SH-SY5Y (cell line): ENCODE results near the gene UBE2J2.

Source experiments
- GATA2 ChIP-seq: IDR thresholded peaks from 2 replicates; pipeline ENCODE4 v1.6.1; 2011; ENCODE audit warnings: mild to moderate bottlenecking, low read depth, low read length
- GATA3 ChIP-seq: IDR thresholded peaks from 2 replicates; pipeline ENCODE4 v1.6.1; 2011; ENCODE audit warnings: low read depth, mild to moderate bottlenecking, low read length, moderate library complexity

Gene UBE2J2

DNA sequence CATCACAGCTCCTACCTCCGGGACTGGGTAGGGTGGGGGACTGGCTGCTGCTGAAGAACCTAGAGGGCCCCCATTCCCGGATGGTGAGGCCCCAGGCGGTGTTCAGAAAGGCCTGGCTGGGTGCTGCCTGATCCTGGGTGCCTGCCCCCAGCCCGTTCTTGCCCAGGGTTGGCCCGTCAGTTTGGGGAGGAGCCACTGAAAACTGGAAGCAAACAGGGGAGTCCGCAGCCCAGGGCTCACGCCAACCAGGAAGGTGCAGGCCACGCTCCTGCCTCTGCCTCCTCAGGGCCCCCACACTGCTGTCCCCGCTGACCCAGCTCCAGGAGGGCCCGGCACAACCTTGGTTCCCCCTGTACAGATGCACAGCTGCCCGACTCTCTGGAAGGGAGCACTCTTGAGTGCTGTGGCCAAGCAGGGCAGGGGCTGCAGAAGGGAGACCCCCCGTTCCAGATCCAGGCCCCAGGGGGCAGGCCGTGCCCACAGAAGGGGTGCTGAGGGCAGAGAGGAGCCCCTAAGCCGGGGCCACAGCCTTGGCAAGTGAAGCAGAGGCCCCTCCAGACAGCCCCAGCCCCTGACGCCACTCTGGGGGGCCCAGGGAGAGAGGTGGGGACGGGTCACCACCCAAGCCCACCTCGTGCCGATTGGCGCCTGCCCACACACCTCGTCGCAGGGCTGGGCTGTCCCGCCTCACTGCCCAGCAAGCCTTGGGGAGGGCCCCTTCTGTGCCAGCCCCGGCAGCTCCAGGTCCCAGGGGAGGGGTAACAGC lies 32.6 kb downstream of the UBE2J2 start:
- TF ChIP-seq GATA2: no peak
- no peak for TF ChIP-seq GATA3

DNA sequence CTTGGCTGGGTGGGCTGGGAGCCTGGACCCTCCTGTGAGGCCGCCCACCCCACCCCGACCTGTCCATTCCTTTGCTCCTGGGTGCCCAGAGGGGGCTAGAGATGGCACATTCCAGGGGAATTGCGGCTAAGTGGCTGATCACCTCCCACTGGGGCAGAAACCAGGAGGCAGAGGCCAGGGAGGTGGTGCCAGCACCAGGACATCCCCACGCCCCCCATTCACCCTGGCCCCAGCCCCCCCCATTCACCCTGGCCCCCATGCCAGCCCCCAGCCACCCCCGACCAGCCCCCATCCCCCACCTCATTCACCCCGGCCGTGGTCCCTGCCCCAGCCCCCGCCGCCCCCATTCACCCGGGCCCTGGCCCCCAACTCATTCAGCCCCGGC lies 33.3 kb downstream of the UBE2J2 start:
- TF ChIP-seq GATA3 (no peak), GATA2 (no peak)

DNA sequence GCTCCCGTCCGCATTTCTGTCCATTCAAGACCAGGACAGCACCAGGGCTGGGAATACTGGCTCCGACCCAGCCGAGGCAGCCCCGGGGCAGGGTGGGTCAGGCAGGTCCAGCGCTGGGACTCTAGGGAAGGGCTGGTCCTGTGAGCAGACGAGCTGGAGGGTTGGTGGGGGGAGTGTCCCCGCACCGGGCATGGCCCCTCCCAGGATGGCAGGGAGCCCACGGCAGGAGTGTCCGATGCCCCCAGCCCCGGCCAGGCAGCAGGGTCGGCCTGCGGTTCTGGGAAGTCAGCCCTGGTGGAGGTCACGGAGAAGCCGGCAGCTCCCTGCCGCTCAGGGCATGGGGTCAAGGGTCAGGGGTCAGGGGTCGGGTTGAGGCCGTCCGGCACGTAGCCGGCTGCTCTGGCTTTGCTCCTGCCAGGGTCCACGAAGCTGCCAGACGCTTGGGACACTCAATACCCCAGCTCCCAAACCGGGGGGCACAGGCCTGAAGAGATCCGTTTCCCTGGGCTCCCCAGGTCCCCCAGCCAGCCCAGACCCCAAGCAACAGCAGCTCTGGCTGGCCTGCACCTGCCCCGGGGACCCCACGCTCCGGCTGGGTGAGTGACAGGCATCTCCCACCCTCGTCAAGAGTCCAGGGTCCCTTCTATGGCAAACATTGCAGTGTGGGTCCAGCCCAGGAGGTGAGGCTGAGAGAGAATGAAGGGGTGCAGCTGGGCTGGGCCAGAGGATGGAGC lies 33.9 kb downstream of the UBE2J2 start:
- no peak for TF ChIP-seq GATA2
- no peak for TF ChIP-seq GATA3

DNA sequence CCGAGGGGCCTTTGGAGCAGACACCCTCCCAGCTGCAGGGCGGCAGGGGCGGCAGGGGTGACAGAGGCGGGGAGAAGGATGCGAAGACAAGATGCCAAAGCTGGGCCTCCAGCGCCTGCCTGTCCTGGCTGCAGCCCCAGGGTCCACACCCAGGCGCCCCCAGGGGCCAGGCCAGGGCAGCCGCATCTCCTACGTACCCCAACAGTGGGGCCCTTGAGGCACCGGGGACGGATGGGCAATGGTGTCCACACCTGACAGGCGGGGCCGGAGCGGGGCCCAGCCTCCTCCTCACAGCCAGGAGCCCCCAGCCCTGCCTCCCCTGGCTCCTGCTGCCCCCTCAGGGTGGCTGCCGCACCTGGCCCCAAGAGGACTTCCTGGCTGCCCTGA lies 34.4 kb downstream of the UBE2J2 start:
- TF ChIP-seq GATA3 (no peak), GATA2 (no peak)

DNA sequence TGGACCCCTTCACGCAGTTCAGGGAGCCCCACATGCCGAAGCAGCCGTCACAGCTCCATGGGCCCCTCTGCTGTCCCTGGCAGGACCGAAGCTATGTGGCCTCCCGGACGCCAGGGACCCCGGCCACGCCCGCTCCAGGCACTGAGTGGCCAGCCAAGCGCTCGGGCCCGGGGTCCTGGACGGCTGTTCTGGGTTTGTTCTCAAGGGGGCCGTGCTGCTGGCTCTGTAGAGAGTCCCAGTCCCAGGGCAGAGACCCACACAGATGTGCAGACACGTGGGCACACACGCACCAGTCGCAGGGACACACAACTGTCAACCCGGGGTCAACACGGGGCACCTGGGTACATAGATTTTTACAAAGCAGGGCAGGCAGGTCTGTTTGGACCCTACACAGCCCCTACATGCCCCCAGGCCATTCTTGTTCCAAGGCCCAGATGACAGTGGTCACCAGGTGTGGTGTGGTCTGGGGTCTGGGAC lies 34.9 kb downstream of the UBE2J2 start:
- TF ChIP-seq GATA2 (no peak), GATA3 (no peak)

DNA sequence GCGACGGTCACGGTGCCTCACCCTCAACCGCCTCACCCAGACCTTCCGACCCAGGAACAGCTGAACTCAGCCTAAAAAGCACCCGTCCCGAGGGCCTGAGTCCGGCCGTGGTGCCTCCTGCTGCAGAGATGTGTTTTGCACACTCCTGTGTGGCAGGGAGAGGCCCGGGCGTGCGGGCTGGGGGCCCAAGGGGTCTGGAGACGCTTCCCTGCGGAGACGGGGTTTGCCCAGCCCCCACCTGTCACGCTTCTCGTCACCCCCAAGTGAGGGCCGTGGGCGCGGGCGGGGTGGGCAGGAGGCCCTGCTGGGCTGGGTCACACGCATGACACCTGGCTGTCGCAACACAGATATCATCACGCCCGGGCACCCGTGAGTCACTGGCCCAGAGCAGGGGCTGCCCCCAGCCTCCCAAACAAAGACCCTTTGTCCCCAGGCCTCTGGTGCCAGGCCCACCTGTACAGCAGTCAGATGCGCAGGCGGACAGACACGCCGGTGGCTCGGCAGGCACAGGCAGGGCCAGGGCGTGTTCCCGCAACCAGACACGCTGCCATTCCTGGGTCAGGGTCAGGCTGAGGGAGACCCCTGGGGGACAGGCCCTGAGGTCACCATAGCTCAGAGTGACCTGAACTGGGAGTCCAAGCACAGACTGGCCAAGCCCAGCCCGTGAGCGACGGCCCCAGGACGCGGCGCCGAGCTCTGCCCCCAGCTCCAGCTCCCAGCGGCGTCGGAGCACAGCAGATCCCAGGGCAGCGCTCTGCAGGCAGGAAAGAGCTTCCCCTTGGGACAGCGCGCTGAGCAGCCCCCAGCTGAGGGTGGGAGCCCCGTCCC lies 35.6 kb downstream of the UBE2J2 start:
- TF ChIP-seq GATA3 (no peak), GATA2 (no peak)

DNA sequence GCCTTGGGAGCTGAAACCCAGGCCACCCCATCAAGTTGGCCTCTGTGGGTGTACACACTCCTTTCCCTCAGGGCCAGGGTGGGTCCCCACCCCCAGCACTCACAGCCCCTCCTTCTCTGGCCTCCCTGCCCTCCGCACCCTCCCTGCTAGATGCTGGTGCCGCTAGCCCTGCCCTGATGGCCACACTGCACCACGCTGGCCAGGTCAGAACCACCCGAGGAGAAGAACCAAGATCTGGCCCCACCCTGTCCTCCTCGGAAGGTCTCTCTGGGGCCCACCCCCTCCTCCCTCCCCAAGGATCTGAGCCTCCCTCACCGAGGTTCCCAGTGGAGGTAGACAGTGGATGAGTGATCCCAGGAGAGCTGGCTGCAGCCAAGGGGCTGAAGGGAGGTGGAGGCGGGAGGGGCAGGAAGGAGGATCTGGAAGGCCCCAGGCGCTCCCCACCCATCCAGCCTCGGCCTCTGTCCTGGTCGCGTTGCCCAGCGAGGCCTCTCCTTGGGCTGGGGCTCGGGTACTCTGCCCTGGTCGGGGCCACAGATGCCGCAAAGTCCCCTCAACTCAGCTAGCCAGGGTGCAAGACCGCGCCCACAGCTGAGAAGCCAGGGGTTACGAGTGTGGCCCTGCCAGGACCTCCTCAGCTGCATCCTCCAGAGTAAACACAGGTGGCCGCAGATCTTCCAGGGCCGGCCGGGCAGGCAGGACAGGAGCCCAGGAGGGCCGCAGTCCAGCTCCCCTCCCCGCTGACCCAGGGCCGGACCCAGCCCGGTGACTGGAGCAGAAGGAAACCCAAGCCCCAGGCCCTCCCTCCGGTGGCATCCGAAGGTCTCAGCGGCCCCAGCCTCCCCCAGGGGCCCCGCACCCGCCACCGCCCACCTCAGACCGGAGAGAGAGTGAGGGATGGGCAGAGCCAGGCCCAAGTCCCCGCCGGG lies 36.4 kb downstream of the UBE2J2 start:
- TF ChIP-seq GATA3 (no peak), GATA2 (no peak)

DNA sequence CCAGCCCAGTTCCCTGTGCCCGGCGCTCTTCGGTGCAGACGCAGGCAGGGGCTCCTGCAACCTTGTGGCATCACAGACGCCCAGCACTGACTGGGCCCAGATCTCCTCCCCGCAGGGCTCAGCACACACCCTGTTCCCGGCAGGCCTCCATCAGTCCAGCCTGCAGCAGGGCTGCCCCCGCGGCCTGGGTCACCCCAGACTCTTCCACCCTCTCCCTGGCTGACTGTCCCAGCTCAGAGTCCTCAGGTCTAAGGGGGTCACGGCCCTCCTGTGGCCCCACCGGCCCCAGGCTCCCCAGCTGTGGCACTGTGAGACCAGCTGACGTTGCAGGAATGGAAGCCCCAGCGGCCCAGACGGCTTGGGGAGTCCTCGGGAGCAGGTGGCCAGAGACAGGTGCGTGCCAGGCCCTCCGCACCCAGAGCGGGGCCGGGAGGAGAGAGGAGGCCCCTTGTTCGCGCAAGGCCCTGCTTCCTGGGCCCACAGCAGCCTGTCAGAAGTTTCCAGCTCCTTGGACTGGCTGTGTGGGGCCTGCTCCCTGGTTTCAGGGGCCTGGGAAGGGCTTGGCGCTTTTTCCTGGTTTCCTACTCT lies 37.4 kb downstream of the UBE2J2 start:
- no peak for TF ChIP-seq GATA3
- no peak for TF ChIP-seq GATA2

DNA sequence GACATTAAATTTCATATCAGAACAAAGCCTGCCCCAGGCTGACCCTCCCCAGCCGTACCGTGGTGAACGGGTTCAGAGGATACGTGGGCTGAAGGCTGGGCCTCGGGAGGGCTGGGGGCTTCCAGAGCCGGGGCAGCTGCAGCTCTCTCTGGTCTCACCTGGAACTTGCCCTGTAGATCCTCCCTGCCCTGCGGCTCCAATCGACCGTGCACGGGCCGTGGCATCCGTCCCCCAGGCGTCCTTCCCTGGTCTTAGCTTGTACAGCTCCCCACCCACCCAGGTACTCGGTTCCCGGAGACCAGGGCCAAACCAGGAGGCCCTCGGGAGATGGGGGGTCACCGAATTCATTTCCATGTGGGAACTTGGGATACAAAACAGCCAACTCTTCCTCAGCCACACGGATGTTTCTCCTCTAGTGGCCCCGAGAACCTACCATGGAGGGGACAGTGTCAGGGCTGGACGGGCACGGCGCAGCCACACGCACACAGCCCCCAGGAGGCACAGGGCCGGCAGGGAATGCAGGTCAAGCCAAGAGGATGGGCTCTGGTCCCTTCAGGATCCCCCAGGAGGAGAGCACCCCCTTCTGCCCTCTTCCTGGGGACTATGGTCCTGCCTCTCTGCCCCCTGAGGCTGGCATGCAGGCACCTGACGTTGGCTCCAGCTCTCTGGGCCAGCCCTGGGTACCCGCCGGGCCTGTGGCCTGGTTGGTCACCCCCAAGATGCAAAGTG lies 38.5 kb downstream of the UBE2J2 start:
- no peak for TF ChIP-seq GATA2
- TF ChIP-seq GATA3: no peak

DNA sequence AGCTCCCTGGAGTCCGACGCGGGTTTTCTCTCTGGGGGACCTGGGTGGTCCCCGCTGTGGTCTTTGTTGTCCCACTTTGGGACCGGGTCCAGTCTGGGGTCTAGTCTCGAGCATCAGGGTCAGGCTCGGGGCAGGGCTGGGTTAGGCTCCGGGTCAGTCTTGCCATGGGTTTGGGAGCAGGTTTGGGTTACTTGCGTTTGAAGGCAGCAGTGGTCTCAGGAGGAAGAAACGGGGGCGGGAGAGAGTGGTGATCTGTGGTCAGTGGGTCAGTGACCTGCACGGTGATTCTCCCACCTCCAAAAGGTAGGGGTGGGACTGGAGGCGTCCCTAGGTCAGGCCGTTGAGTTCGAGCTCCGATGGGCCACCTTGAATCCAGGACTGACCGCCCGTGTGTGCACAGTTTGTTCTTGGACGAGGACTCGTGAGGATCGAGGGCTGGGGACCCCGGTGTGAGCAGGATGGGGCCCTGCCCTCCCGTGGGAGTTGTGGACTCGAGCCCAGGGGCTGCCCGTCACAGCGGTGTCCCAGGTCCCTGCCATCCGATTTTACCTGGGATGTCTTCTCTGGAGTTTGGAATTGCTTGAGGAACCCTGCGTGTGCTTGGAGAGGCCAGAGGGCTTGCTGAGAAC lies 39.4 kb downstream of the UBE2J2 start:
- TF ChIP-seq GATA3 (no peak), GATA2 (no peak)

DNA sequence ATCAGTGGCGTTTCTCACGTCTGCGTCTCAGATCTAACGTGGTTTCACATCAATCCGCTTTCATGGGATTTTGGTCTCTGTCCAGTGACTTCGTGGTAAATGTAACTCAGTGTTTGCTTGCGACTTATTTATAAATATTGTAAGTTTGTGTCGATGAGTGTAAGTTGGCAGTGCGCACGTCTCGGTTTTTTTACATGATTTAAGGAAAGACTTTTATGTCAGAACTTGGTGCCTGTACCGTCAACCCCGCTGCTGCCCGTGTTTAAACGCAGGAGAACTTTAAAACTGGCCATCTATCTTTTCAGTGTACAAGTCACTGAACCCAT lies 40.1 kb downstream of the UBE2J2 start:
- no peak for TF ChIP-seq GATA3
- no peak for TF ChIP-seq GATA2
